ENCODE results near the gene STT3A.
"Not testable (repeated sequence)": the region's sequence is repeated elsewhere in the genome, so short reads cannot be mapped to it uniquely, and the experiment has no call there.

The STT3A gene

DNA sequence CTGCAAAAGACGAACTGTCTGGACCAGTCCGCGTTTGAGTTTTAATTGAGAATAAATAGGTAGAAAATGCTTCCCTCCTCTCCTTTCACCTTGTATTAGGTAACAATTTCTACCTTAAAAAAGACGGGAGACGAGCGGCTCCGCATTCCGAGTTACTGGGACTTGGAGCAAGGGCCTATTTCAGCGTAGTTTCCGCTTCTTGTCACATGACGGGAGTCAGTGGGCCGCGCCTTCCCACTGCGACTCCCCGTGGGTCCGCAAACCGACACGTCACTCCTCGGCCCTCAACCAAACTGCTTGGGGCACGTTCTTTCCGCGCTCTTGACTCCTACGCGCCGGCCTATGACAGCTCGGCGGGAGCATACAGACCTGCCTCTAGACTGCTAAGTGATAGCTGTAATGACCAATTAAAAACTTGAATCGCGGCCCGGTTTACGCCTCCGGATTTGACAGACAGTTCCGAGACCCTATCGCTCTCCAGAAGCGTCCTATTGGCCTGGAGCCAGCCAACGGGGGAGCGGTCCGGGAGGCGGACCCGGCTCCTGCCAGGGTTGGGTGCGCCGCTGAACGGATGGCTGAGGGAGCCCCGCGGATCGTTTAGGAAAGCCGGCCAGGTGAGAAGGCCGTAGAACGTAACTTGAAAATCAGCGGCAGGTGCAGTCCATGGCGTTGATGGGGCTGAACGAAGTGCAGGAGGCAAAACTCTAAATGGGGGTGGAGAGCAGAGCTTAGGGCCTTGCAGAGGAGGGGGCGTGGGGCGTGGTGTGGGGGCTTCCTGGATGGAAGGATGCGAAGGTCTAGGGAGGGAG lies at the start of gene STT3A:
TSS of gene STT3A (plus strand) at position 548 of the 809 bp plus-strand sequence. CDS start 3,064 bp downstream, outside the sequence.
- DNase-seq = peak; percentile 100

DNA sequence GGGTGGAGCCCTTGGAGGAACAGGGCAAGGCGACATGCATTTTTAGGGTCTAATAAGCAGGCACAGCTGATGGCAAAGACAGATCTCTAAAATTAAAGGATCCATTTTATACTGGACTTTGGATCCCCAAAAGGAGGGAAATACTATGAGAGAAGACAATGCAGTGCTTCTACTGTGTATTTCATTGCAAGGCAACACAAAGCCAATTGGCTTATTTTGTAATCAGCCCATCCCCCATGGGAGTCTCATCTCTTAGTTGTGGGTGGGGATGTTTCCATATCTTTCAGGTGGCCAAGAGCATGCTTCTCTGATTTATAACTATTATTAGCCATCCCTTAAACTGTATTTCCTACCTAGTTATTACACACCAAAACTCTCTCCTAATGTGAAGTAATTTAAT lies 41.9 kb upstream of the STT3A start:
- no peak for DNase-seq

DNA sequence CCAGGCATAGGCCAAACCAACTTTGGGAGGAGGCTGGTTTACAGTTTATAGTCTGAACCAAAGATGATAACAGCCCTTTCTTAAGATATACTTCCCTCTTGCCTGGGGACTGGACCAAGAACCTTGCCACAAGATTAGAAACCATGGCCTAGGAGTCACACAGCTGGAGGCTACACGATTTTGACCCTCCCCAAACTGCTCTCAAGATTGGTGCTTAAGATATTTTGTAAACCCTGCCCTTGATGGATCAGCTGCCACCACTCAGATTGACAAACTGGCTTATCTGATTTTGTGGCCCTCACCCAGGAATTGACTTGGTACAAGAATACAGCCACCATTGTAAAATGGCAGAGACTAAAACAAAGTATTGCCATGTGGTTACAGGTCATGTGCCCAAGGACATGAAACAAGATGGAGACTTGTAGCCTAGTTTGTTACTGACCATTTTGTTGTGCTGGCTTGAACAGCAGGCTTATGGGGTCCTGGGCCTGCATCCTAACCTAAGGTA lies 40.8 kb upstream of the STT3A start:
- DNase-seq = no peak

DNA sequence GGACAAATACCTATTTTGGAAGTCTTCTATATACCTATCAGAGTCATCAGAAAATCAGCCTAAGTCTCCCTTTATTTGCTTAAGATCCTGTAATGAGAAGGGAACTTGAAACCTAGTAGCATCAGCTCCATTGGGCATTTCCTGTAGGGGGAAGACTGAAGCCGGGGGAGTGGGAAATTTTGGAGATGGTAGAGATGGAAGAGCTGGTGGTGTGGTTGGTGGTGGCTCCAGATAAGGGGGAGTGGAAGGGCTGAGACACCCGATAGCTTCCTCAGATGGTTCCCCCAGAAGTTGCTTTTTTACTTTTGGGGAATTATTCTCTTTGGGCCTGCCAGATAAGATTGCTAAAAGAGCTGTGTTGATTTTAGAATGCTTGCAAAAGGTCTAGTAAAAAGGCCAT lies 39.7 kb upstream of the STT3A start:
- DNase-seq = no peak

DNA sequence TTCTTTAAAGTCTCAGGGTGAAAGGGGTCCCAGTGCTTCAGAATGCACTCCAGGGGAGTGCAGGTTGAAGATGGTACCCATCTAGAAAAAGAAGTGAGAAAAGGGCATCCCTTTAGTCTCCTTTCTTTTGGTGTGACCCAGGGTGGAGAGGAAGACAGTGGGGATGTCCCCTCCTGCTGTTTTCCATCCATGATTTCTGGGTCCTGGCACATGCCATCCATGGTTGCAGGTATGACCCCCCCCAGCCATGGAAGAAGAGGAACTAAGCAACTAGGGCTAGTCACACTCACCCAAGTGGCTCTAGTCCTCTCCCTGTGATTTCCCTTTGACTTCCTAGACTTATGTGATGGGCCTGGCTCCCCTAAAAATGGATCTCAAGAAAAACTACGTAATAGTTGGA lies 39.3 kb upstream of the STT3A start:
- DNase-seq = no peak

DNA sequence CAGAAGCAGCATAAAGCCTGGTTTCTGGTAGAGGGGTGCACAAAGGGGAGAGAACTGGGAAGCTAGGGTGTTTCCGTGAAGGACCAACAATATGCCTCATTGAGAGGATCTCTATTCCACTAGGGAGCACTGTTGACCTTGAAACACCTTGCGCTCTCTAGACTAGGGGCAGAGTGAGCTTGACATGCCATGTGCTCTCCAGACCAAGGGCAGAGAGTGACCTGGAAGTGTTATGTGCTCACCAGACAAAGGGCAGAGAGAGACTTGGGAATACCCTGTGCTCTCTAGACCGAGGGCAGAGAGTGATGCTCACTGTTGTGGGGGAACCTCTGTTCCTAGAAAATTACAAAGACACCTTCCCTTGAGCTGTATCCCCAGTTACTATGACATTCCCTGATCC lies 38.6 kb upstream of the STT3A start:
- DNase-seq = no peak

DNA sequence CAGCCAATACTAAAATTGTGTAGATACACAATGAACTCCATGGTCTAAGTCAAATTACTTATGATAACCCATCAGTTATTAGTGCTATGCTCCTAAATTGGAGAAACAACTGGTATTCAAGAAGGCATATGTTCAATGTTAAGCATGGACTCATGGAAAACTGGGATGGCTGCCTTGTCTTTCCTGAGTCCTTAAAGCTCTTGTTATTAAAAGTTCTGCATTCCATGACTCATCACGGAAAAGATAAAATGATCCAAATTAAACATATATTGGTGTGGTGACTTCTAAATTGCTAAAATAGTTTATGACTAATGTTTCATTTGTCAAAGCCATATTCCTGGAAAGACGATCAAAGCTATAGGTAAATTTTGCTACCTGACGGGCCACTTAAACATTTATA lies 32.8 kb upstream of the STT3A start:
- DNase-seq = no peak

DNA sequence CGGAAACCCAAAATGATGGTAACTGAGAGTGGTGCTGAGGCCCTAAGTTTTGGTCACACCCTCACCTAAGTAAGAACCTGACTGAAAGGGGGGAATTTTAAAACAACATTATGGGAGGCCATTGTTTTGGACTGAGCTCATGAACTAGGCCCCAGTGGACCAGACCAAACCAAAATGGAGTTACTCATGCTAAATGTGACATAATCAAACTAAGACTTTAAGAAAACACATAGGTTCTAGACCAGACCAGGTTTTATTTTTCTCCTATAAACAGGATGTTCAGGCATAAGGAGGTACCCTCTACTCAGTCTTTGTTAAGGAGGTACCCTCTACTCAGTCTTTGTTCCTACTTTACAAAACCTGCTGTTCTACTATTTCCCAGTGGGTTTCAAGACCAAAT lies 30.7 kb upstream of the STT3A start:
- no peak for DNase-seq

DNA sequence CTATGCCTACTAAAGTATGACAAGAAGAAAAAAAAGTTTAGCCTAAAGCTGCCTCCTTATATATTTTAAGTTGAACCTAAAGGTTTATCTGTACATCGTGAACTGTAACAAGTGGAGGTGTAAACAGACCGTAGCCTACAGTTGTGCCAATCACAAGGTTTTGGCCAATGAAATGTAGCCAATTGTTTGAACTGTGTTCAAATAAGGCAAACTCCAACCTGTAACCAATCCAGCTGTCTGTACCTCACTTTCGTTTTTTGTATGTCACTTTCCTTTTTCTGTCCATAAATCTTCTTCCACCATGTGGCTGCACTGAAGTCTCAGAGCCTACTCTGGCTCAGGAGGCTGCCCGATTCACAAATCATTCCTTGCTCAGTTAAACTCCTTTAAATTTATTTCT lies 30.2 kb upstream of the STT3A start:
- no peak for DNase-seq

DNA sequence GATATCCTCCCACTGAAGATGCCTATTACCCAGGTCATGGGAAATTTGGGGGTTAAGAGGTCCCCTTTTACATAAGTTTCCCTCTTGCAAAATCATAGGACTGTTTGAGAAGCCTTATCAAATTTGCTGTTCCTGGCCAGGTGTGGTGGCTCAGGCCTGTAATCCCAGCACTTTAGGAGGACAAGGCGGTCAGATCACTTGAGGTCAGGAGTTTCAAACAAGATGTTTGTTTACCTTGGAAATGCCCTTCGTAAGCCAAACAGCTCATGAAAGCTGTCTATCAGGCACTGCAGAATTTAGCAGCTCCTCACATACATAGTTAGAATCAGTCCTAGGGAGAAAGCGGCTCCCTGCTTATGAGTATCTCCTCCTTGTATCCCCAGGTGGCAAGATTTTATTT lies 28.3 kb upstream of the STT3A start:
- no peak for DNase-seq

DNA sequence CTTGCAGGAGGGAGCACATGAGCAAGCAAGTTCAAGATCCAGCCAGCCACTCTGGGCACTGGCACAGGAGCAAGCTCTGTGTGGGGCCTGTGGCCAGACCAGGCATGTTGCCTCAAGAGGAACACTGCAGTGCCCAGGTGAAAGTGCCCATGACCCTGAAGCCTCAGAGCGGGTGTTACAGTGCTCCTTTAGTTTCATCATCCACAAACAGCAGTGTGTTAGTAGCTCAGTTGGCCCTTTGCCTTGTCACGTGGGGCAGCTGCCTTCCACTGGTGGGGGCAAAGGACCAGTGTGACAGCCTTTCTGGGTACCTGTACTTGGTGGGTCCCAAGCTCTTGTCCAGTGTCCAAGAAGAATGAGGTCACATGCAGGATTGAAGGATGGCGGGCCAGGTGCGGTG lies 26.4 kb upstream of the STT3A start:
- no peak for DNase-seq

DNA sequence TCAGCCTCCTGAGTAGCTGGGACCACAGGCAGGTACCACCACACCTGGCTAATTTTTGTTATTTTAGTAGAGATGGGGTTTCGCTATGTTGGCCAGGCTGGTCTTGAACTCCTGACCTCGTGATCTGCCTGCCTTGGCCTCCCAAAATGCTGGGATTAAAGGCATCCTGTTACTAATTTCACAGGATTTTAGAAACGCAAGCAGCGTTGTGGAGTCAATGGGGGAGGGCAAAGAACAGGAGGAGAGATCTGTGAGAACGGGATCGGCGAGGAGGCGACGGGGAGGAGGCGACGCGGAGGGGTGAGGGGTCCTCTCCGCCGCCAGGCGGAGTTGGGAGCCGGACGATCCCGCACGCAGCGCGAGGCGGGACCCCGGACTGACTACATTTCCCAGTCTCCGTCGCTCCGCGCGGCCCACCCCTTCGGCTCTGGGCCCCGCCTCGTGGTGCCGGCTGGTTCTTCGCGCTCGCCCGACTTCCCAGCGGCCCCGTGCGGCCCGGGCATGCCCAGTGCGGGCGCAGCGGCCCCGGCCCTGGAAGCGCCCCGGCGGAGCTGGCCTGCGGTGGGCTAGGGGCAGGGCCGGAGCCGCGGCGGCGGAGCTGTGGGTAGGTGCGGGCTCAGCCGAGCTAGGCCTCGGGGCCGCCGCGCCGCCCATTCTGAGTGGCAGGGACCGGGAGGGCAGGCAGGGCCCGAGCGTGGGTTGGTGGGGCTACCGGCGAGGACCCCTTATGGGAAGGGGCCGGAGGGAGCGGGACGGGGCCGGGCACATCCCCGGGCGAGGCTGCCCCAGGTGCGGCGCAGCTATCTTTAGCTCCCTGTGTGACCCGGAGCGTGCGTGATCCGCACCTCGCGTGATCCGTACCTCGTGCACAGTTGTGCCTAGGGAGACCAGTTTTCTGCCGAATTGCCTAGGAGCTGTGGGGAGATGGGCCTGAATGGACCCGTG lies 23.4 kb upstream of the STT3A start, which contains the start of gene EI24:
TSS of gene EI24 (plus strand) at position 508 of the 945 bp plus-strand sequence. CDS start 3,051 bp downstream, outside the sequence.
- peak; percentile 89 for DNase-seq

DNA sequence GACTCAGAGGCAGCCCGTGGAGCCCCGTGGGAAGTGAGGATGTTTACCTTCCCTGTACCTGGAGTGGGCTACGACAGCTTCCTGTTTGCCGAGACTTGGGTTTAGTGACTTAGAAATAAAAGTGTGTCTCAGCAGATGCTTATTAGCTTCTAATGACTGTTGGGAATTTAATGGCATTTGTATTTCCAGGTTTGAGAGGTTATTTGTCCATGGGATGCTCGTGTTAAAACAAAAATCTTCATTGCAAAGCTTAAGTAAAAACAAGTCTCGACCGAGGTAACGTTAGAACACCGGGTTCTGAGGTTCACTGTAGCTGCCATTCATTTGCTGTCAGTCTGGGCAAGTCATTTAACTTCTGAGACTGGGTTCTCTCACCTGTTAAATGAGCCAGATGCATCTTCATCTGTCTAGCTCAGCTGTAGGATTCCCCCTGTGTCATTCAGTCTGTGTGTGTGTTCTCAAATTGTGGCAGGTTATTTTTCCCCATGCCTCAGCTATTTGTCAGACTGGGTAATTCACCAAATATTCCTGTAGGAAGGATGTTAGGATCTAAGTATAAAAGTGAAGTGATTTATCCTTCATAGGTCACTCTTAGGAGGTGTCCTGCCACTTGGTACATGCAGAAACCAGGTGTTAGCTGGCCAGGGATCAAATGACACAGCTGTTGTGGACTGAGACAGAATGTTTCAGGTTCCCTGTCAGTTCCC lies 22.6 kb upstream of the STT3A start:
- no peak for DNase-seq

DNA sequence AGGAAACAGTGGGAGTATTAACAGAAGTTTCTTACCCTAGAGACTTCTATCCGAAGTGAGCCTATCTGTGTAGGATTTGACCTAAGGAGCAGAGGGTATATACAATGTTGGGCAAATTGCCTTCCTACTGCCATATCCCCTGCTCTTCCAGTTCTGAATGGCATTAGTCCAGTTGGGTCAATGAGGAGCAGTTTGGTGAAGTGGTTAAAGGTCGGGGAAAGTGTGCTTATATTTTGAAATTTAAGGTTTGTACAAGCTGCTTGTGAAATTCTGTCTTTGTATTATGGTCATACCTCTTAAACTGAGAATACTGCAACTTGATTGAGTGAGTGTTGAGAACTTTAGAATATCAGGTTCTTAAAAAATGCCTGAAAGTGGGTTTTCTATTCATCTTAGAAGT lies 21.7 kb upstream of the STT3A start:
- DNase-seq = no peak

DNA sequence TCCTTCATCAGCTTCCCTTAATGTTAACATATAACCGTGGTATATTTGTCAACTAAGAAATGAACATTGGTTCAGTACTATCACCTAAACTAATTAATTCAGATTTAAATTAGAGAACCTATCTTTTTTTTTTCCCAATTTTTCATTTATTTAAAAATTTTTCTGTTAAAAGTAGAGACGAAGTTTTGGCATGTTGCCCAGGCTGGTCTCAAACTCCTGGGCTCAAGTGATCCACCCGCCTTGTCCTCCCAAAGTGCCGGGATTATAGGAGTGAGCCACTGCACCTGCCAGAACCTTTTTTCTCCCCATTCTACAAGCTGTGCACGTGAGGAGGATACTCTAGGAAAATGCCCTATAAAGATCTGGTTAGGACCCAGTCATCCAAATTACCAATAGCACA lies 19.7 kb upstream of the STT3A start:
- DNase-seq = no peak

DNA sequence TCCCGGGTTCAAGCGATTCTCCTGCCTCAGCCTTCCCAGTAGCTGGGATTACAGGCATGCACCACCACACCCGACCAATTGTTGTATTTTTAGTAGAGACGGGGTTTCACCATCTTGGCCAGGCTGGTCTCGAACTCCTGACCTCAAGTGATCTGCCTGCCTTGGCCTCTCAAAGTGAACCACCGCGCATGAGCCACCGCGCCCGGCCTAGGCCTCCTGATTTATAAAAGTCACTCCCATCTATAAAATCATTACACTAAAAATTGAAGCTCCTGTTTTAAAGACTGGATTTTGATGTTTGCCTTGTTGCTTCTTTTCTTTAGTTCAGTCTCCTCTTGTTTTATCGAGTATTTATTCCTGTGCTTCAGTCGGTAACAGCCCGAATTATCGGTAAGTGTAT lies 15.5 kb upstream of the STT3A start:
- DNase-seq = not testable (repeated sequence)

DNA sequence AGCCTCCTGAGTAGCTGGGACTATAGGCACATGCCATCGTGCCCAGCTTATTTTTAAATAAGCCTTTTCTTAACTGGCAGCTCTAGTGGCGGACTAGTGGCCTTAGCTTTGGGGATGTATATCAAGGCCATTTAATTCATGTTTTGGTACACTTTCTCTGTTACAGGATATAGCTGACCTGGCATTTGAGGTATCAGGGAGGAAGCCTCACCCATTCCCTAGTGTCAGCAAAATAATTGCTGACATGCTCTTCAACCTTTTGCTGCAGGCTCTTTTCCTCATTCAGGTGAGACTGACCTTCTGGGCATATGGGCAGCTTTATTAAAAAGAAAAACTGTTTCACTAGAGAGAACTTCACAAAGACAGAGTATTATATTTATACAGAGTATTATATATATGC lies 13.9 kb upstream of the STT3A start:
- no peak for DNase-seq

DNA sequence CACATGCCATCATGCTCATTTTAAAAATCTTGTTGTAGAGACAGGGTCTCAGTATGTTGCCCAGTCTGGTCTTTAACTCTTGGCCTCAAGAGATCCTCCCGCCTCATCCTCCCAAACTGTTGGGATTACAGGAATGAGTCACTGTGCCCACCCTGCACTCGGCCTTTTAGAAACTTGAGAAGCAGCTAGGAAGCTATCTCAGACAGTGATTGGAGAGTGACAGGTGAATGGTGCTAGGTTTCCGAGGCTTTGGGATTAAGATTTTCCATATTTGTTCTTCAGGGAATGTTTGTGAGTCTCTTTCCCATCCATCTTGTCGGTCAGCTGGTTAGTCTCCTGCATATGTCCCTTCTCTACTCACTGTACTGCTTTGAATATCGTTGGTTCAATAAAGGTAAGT lies 12.8 kb upstream of the STT3A start:
- DNase-seq = no peak

DNA sequence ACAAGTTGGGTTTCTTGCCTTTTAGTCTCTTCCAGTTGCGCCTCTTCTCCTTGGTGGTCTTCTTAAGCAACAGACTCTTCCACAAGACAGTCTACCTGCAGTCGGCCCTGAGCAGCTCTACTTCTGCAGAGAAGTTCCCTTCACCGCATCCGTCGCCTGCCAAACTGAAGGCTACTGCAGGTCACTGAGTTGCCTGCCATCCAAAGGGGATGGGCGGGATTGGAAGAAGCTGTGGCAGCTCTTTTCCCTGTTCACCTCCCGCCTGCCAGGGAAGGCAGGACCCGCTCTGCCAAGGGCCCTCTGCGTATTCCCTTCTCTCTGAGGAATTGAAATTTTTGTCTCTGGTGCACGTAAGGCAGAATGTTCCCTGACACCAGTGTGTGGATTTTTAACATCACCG lies 9.2 kb upstream of the STT3A start:
- no peak for DNase-seq

DNA sequence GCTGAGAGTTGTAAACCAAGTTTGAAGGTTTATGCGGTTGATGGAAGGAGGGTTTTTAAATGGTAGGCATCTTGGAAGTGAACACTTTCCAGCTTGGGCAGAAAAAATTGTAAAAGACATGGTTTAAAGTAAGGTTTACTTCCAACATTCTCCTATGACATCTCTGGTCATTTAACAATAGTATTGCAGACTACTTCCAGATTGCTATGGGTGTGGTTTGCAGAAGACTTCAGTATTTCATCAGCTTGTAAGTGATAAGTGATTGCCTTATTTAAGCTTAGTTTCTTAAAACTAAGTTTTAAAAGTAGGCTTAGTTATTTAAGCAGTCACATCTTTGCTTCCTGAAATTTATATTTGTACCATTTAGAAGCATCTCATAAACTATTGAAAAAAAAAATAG lies 7.2 kb upstream of the STT3A start:
- no peak for DNase-seq

DNA sequence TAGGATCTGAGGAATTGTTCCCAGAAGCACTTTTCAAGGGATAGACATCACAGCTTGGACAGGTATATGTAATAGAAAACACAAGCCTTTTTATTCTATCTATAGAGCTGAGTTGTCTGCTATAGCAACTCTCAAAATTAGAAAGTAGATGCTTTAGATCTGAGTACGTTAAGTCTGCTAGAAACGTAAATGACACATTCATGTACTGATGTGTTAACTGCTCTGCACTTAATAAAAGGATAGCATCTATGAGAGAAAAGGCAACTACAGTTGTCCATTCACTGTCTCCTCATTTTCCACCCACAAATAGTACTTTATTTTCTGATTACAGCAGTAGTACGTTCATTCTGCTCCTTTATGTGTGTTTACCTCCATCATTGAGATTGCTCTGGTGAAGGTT lies 6.0 kb upstream of the STT3A start:
- DNase-seq = no peak

DNA sequence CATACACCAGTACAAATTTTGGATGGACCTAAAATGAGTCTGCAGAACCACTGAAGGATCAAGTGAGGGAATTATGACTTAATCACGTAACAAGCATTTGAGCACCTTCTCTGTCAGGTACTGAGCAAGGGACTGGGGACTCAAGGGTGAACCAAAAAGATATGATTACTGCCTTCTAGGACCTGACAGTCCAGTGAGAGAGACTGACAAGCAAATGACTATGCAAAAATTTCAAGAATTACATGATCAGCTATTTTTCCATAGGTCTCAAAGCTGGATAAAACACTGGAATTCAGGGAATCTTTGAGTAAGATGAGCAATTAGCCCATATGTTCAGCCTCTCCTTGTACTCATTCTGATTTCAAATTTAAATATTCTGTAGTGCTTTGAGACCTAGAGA lies 5.2 kb upstream of the STT3A start:
- DNase-seq = no peak

DNA sequence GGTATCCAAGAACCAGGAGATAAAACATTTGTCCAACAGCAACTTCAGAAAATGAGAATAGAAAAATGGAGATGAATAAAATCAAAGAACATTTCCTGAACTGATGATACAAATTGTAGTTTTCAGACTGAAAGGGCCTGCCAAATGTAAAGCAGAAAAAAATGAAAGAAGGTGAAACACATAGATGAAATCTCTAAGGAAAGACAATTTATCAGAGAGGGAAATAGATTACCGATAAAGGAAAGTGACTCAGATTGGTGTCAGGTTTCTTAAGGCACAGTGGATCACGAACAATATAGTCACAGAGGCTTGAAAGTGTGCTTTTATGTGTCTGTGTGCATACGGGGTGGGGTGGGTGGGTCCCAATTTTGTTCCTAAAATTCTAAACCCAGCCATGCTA lies 4.1 kb upstream of the STT3A start:
- no peak for DNase-seq
